ENCODE measurements around the gene S100A6.

- TF ChIP-seq CTCF (conservative IDR thresholded peaks at IDR 0.05): no peak
- TF ChIP-seq ZFX (IDR thresholded peaks at IDR 0.05): no peak
Measured at GRCh38 chr1:153485863-153486262, 49.9 kb downstream of the S100A6 start.

Data from C4-2B (cell line).